ENCODE data around the gene USP40.

GRCh38 chr2:233462202-233462785, 104.3 kb downstream of the USP40 start:
- no peak for TF ChIP-seq CTCF (IDR thresholded peaks at IDR 0.05)
- no peak for TF ChIP-seq POLR2AphosphoS5 (IDR thresholded peaks at IDR 0.05)
- TF ChIP-seq EP300 (IDR thresholded peaks at IDR 0.05) = no peak

Data from esophagus muscularis mucosa (tissue), 4 donors.